Gastrocnemius medialis (tissue), 4 donors: ENCODE data around the gene FAM72D.
"Not testable (repeated sequence)": the region's sequence is repeated elsewhere in the genome, so short reads cannot be mapped to it uniquely, and the experiment has no call there.

Experiments
- CTCF ChIP-seq, 5 experiments: fragments of 450-650 bp in 3 of 5; fragments of 200-600 bp in 2 of 5; sonication (generic) in 2 of 5; IDR thresholded peaks in 4 of 5; conservative IDR thresholded peaks in 1 of 5; 1 replicate in 4 of 5; 2 replicates in 1 of 5; pipeline ENCODE4 v1.5.1; 2016 to 2019; ENCODE audit warnings: antibody characterized with exemption in 5 of 5, mild to moderate bottlenecking in 3 of 5, moderate library complexity in 3 of 5
- POLR2A ChIP-seq, 2 donors: fragments of 450-650 bp; IDR thresholded peaks; one replicate each; pipeline ENCODE4 v1.6.1; 2017; ENCODE audit warnings: antibody characterized with exemption in 2 of 2, mild to moderate bottlenecking in 2 of 2, moderate library complexity in 2 of 2

GRCh38 chr1:145144264-145144913 lies 48.6 kb downstream of the FAM72D start:
- TF ChIP-seq CTCF (IDR thresholded peaks at IDR 0.05 in 4 of 5, conservative IDR thresholded peaks at IDR 0.05 in 1 of 5); POLR2A (IDR thresholded peaks at IDR 0.05): not testable (repeated sequence)
